NCI-H460 (cell line): ENCODE measurements around the gene LHX2. TPM values are rescaled to one million over a fixed set of nuclear protein-coding genes. Genes with fewer than 3 reads are reported as not detected.
A peak's percentile ranks its signal among the peaks of the same experiment; 100 is the strongest.

Experiments used
- DNase-seq: peaks from one replicate; pipeline ENCODE4 v3.0.0-alpha.2; 2016; ENCODE audit warnings: low read depth; ENCODE audit errors: extremely low read depth
- total RNA-seq: library from RNA; depleted of rRNA; stranded (reverse); fragments of >200 nt; shearing (Covaris generic); gene quantifications from 2 replicates; pipeline ENCODE4 v1.2.3, GENCODE V29; 2014; rRNA removed

The LHX2 gene
- total RNA-seq, 1 experiment from 2014 or later, result 4.6 TPM

DNA sequence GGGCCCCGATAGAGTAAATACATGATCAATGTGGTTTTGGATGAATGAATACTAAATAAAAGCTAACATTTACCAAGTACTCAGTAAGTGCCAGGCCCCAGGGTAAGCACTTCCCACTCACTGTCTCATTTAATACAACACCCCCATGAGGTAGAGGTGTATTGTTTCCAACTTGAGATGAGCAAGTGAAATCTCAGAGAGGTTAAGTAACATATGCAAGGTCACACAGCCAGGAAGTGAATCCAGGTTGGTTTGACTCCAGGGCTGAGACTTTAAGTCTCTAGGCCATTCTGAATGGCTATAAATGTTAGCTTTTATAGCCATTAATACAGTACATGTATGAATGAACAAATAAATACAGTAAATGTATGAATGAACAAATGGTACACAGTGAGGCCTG, 39.4 kb downstream of the LHX2 start:
- DNase-seq, result no peak

DNA sequence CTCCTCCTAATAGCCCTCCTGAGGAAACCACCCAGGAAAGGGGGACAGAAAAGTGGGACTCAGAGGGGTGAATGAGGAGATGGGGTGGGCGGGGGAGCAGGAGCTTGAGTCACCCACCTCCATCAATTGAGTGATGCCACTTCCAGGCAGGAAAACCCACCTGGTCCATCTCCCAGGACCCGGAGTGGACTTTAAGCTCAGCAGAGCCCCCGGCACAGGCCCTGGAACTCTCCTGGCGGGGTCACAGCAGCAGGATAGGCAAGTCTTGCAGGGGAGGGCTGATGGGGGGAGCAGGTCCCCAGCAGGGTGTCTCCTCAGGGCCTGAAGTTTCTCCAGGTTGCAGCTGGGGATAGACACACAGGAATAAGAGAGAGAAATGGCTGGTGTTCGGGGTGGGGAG, 40.8 kb downstream of the LHX2 start:
- no peak for DNase-seq

DNA sequence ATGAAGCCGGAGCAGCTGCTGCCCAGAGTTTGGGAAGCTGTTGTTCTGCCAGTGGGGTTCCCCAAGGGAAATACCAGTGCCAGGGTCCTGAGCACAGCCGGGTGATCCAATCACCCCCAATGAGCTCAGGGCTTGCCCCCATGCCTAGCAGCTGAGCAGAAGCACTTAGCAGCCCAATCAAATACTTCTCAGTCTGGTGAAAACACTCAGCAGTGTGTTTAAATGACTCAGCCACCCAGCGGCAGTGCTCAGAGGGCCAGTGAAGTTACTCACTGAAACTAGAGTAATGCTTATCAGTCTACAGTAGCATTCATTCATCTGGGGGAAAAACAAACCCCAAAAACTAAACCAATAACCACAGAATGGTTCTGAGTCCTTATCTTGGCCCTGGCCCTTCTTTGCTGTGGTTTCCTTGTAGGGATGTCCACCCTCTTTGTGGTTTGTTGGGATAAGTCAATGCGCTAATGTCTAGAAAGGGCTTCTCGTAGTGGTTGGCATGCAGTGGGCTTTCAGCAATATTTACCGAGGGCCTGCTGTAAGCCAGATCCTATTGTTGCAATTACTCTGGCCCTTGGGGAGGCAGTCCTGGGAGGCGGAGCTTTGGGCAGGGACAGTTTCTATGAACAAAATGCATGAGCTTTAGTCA, 43.1 kb downstream of the LHX2 start:
- no peak for DNase-seq

DNA sequence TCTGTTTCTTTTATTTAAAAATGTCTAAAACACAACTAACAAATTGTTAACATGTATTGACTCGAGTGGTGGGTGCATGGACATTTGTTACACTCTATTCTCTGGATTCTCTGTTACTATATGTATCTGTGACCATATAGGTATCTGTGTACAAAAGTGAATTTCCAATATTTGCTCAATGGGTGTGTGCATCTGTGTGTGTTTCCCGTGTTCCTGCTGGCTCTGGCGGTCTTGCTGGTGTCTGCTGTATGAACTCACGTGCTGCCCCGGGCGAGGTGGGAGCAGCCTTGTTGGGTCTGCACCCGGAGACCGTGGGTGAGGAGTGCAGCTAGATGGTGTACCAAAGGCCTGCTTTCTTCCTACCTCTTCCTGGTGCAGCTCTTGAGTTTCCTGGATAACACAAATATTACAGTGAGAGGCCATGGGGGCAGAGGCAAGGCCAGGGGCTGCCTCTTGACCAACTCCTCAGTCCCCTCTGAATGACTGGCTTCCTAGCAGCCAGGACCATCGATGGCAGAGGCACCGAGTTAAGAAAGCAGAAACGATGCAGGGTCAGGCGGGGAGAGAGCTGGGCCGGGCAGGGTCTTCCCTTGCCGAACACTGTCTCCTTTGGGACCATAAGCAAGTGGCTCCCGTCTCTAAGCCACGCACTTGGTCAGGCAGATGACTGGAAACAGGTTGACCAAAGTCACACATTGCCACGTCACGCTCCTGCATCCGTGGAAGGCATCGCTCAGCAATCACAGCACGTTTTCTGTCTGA, 49.5 kb downstream of the LHX2 start:
- DNase-seq, result no peak

DNA sequence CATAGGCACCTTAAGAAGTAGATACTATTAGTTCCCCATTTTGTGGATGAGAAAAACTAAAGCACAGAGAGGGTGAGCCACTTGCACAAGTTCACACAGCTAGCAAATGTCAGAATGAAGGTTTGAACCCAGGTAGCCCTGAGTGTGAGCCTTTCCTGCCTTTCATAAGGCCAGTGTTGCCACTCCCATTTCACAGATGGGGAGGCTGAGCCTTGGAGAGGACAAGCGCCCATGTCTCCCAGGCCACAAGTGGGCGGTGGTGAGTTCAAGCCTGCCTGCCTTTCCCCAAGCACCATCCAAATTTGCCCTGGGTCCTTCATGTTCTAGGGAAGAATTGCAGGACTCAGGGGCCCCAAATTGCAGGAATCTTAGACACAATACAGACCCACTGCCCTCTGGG, 50.6 kb downstream of the LHX2 start:
- DNase-seq, result no peak

DNA sequence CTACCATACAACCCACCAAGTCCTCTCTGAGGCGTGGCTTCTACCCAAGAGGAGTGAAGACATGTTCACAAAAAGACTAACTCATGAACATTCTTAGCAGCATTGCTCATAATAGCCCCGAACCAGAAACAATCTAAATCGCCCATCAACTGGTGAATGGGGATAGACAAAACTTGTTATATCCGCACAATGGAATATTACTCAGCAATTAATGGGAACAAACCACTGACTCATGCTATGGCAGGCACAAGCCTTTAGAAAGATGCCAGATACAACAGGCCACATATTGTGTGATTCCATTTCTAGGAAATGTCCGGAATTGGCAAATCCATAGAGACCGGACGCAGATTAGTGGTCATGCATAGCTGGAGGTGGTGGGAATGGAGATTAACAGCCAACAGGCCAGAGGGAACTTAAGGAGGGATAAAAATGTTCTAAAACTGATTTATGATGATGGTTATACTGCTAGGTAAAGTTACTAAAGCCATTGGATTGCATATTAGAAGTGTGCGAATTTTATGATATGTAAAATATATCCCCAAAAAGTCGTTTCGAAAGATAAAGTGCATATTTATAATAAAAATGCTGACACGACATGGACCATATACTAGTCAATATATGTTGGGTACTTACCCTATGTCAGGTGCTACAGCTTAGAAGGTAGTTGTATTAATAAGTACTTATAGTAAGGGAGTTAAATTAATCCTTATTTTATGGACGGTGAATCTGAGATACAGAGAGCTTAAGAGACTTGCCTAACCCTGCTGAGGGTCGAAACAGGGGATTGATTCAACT, 55.4 kb downstream of the LHX2 start:
- no peak for DNase-seq

DNA sequence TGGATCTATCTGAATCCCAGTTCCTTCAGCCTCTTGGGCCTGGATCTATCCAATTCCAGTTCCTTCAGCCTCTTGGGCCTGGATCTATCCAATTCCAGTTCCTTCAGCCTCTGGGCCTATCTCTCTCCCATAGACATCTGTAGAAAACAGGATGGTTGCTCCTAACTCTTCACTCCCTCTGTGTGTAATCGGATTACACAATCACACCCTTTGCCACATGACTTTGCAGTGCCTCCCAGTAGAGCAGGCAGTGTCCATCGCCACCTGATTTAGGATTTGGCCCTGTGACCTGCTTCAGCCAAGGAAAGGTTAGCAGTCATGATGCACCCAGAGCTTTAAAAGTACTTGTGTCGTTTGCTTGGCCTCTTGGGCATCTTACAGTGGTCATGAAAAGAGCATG, 56.7 kb downstream of the LHX2 start:
- no peak for DNase-seq

DNA sequence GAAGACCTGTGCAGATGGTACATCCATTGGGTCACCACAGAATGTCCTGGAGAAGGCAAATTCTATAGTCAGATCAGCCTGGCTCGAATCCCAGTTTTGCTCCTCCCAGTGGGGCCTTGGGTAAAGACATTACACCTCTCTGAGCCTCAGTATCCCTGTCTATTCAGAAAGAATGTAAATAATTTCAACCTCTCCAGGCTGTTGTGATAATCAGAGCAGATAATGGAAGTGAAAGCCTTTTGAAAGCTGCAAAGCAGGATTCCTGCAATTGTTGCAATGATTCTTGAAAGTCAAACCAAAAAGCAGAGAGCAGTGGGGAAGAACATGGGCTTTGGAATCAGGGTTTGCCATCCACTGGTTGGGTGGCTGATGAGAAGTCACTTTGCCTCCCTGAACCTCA, 63.2 kb downstream of the LHX2 start:
- no peak for DNase-seq

DNA sequence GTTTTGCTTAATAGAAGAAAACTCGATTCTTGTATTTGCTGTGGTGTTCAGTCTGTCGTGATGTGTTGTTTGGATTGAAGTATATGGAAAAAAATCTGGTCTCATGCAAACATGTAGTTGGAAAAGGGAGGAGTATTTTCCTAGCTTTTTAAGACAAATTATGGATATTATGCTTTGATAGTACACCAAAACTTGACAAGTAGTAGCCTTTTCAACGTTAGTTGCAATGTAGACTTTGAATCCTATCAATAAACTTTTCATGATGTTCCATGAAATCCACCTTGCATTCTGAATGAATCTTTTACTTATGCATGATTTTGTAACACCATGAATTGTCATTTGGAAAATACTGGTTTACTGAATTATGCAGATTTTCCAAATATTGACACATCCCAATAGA, 64.2 kb downstream of the LHX2 start:
- DNase-seq, result no peak

DNA sequence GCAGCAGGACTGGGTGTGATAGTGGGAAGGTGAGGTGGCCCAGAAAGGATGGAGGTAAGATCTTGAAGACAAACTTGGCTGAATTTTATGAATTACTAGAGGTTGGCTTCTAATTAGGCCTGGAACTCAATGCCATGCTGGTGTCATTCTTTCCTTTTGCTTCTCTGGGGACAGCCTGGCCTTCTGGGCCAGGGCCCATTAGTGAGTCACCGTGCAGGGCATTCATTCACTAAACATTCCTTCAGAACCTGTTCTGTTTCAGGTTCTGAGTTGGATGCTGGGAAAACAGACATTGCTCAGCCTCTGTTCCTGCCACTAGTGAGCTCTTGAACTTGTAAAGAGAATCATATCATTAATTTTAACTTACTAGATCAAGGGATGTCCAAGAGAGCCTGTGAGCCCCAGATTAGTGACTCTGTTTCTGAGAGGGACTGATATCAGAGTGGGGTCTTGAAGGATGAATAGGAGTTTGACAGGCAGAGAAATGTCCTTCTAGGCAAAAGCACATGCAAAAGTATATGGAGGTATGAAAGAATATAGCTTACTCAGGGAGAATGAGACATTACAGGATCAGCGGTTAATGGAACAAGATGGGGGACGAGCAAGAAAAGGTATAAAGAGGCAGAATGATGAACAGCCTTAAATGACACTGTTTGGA, 66.5 kb downstream of the LHX2 start:
- no peak for DNase-seq

DNA sequence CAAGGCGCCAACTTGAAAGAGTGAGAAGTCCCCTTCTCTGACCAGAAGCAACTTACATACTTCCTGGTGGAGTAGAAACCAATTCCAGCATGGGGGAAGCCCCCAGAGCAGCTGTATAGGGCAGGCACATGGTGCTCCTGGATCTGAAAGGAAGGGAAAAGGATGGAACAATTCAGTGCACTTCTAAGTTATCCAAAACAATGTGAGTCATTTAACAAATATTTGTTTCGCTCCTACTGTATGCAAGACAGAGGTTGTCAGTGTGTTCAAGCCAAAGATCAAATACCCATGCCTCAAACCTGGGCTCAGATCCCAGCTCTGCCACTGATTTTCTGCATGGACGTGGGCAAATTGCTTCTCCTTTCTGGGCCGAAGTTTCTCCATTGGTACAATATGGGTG, 67.1 kb downstream of the LHX2 start:
- peak; percentile 30 for DNase-seq

DNA sequence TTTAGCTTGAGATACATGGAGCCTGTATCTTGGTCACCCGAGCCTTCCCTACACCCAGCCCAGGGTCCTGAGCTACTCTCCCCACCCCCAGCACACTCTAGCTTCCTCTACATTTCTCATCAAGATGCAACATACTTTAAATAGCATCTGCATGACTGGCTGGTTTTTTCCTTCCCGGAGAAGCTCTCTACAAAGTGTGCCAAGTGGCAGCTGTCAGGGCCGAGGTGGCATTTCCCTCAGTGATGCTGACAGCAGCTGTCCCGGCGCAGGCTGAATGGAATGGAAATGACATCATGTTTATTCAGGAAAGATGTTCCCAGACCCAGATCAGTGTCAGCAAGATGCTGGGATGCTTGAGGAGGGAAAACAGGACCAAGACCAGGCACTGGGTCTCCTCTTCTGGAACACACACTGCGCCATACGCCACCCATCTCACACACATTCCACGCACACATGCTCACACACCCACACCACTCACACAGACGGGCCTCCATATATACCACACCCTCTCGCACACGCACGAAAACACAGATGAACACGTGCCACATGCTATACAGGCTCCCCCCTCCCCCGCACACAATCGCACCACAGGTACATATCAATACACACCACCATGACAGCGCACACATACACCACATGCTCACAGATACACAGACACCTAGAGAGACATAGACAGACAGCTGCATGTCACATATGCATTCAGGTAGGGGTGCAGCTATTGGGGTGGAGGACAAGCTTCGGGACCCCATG, 67.8 kb downstream of the LHX2 start:
- DNase-seq, result peak; percentile 69

DNA sequence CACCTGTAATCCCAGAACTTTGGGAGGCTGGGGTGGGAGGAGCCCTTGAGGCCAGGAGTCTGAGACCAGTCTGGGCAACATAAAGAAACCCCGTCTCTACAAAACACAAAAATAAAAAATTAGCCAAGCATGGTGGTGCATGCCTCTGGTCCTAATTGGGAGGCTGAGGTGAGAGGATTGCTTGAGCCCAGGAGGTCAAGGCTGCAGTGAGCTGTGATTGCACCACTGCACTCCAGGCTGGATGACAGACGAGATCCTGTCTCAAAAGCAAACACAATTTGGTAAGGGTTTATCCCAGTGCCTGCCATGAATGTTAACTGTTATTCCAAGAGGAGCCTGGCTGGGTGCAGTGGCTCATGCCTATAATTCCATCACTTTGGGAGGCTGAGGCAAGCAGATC, 71.1 kb downstream of the LHX2 start:
- no peak for DNase-seq

Other genes with a start within 250 kb of the LHX2 start
- 32.7 and 36.5 TPM in 2 replicates for gene DENND1A, start 81.6 kb upstream of the LHX2 start, total RNA-seq
- gene NEK6, start 246.2 kb downstream of the LHX2 start, total RNA-seq, result 20.1 and 23.2 TPM in 2 replicates